Left ventricle myocardium superior (tissue), 1 donor: ENCODE results near the gene RUNDC1. TPM values are rescaled to one million over a fixed set of nuclear protein-coding genes. Genes with fewer than 3 reads are reported as not detected.

ENCODE experiments used
- ATAC-seq: fragments of 200-7000 bp; cut with Tn5 transposase; one replicate; pipeline ENCODE4 v1.9.1; 2020; ENCODE audit warnings: mild to moderate bottlenecking, moderate library complexity
- DNase-seq: peaks from one replicate; pipeline ENCODE4 v3.0.0-alpha.2; 2020
- intact Hi-C: fragments of 100-400 bp; cut with micrococcal nuclease; formaldehyde crosslinking; loops from one replicate; pipeline ENCODE4 v1.11.0; 2022
- total RNA-seq: library from RNA; stranded (reverse); fragmentation: NEBNext Ultra II Directional; extraction: Animal tissue kit (Norgen Biotek cat#: 25700); gene quantifications from one replicate; pipeline ENCODE4 v1.2.1, GENCODE V29; 2021
- donor health status: DM: no; HTN: yes; CAD: no; lungs with severe emphysema.

RUNDC1 gene
- total RNA-seq, 1 donor from 2014 or later = 12.7 TPM

DNA sequence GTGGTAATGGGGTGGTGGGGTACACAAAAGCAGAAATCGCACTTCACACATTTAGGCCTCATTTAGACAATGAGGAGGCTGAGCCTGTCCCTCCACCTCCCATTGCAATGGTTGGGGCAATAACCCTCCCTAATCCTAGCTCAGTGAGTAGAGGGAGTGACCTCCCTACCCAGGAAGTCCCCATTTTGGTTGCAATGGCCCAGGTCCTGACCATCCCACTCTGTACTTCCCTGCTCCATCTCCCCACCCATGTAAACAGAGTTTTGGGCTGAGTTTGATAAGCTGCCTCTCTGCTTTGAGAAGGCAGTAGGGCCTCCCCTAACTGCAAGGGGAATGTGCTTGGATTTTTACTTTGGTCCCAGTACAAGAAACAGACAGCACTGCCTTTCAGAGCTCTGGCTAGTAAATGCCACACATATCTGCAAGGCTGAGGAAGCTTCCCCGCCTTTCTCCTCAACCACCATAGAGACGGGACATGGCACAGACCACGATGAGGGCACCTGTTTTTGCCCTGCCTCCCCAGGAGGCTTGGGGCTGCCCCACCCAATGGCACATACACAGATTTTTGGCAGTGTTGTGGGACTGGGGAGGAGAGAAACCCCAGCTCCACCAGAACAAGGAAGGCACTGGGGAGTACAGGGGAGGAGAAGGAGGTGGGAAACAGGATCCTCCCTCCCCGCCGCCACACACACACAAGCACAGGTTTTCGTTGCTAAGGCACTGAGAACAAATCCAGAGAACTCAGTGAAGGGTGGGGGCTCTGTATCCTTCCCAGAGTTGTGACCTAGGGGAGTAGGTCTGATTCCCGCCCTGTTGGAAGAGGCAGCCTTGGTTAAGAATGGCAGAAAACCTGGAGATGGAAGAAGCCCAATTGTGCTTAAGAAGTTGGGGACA is 34.5 kb downstream of the RUNDC1 start:
- peak; percentile 2 for ATAC-seq
- no peak for DNase-seq
- intact Hi-C loops = no loop called here

- intact Hi-C loops = no loop called here
- peak; percentile 70 for DNase-seq
- peak; percentile 52 for ATAC-seq
These were observed 35.2 kb downstream of the RUNDC1 start for GRCh38 chr17:43015579-43015978.

DNA sequence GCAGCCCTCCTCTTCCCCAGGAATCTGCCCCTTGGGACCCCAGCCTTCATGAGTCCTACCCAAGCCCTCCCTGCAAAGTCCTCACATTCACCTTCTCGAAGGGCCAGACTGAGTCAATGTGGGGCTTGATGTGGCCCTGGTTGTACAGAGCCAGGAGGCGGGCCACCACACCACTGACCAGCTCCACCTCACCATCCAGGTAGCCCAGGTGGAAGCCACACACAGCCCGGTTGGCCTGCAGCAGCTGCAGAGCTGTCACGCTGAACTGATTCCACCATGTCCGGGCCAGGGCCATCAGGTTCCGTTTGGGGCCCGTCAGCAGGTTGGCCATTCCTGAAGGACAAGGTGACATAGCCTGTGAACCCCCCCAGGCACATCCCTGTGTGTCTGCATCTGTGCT is 35.9 kb downstream of the RUNDC1 start:
- ATAC-seq = no peak
- intact Hi-C loops = no loop called here
- no peak for DNase-seq

DNA sequence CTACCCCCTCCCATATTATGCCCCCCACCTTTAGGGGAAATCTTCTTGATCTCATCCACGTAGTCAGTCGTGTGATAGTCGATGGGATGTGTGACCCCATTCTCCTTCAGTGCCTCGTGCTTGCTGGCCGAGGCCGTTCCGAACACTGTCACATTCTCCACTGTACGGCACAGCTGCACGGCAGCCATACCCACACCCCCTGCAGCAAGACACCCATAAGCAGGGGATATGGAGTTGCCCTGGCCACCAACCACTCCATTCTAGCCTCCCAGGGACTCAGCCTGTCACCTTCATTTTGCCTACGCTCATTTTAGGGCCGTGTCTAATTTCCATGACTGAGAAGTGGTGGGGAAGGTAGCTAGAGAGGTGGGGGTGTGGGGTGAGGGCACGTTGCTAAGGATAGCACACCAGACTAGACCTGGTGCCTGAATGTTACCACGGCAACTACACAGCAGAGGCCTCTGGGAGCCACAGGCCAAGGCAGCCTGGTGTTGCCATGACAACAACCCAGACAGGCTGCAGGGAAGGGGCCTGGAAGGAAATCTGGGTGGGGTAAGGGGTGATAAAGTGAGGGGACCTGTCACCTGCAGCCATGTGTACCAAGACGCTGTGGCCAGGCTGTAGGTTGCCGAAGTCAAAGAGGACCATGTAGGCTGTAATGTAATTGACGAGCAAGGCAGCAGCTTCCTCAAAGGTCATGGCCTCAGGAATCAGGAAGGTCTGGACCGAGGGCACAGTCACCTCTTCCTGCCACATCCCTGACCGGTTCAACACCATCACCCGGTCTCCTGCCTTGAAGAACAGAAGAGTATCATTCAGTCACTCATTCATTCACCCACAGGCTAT is 37.9 kb downstream of the RUNDC1 start:
- ATAC-seq = no peak
- intact Hi-C loops = no loop called here
- no peak for DNase-seq

- DNase-seq = no peak
- ATAC-seq = no peak
- intact Hi-C loops = no loop called here
These were observed 38.6 kb downstream of the RUNDC1 start for GRCh38 chr17:43018932-43019331.

DNA sequence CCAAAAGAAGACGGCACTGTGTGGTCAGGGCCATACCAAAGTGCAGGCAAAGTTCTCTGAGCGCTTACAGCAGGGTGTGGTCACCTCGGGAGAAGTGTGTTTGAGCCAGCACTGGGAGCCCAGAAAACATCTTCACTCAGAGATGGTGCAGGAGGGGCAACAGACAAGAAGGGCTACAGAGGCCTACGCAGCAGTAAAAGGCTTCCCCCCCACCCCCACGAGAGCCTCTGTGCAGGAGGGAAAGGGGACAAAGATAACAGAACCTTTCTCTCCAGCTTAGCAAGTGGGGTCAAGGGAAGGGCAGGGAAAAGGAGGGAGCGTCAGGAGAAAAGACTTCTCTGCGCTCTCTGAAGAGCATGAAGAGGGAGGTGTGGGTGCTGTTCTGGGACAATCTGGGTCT is 39.1 kb downstream of the RUNDC1 start:
- no peak for DNase-seq

GRCh38 chr17:43020030-43020621 is 39.8 kb downstream of the RUNDC1 start:
- DNase-seq (no peak), ATAC-seq (no peak)
- intact Hi-C loops = no loop called here

More for the DNA sequence above, 39.1 kb downstream of the RUNDC1 start:
- intact Hi-C loops = no loop called here
- ATAC-seq = no peak

DNA sequence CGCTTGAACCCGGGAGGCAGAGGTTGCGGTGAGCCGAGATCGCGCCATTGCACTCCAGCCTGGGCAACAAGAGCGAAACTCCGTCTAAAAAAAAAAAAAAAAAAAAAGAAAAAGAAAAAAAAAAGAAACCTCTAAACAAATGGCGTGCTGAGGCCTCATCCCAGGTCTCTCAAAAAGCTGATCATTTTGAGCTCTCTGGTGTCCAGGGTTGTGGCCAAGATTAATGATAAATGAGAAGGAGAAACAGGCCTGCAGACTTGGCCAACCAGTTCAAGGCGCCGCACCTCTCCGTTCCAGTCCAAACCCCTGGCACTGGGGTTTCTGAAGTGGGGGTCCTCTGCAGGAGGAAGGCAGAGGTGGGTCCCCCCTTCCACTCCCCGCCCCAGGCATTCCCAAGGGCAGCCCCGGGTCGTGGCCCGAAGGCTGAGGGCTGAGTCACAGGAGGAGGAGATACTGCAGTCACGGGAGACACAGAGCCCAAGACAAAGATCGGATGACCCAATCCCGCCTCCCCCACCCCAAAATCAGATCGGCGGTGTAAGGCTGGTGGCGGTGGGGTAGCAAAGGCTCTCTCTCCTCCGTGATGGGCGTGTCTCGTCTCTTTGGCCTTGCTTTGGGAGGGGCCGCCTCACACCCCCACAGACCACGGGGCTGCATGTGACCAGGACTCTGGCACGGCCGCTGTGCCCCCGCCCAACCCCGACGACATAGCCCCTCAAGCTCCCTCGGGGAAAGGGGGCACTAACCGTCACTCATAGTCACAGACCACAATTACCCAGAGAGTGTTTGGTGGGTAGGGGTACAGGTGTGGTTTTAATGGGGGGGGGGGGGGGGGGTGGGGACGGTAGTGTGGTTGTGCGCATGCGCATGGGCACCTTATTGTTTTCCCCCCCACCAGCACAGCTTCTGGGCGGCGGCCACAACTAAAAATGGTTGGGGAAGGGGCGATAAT is 40.7 kb downstream of the RUNDC1 start:
- intact Hi-C loops = no loop called here
- peak; percentile 77 for DNase-seq
- peak; percentile 41 for ATAC-seq

DNA sequence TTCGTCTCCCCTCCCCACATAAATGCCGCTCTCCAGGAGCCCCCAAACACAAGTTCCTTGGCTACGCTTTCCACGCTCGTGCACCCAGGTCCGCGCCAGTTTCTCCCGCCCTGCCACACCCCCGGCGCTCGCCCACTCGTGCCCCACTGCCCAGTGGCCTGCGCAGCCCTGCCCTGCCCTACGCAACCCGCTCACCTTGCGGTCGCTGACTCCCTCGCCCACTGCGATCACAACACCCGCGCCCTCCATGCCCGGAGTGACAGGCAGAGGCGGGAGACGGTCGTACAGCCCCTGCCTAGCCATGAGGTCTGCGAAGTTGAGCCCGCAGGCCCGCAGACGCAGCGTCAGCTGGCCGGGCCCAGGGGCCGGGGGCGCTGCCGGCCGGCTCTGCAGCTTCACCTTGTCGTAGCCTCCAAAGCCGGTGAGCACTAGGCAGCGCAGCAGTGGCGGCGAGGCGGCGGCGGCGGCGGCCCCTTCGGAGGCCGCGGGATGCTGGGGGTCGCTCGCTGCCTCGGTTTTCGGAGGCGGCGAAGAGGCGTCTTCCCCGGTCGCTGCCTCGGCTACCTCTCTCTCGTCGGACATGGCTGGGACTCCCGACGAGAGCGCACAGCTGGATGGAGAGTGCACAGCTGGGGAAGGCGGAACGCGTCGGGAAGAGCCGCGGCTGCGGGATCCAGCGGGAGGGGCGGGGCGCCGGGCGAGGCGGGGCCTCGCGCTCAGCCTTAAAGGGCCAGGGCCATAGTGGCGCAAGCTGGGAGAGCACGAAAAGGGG is 41.6 kb downstream of the RUNDC1 start, which contains the start of gene VAT1:
VAT1 (minus strand) TSS at position 645 of the 772 bp plus-strand sequence; CDS start at position 582, 63 bp downstream.
- ATAC-seq (peak; percentile 83), DNase-seq (peak; percentile 92)
- intact Hi-C loops = no loop called here

DNA sequence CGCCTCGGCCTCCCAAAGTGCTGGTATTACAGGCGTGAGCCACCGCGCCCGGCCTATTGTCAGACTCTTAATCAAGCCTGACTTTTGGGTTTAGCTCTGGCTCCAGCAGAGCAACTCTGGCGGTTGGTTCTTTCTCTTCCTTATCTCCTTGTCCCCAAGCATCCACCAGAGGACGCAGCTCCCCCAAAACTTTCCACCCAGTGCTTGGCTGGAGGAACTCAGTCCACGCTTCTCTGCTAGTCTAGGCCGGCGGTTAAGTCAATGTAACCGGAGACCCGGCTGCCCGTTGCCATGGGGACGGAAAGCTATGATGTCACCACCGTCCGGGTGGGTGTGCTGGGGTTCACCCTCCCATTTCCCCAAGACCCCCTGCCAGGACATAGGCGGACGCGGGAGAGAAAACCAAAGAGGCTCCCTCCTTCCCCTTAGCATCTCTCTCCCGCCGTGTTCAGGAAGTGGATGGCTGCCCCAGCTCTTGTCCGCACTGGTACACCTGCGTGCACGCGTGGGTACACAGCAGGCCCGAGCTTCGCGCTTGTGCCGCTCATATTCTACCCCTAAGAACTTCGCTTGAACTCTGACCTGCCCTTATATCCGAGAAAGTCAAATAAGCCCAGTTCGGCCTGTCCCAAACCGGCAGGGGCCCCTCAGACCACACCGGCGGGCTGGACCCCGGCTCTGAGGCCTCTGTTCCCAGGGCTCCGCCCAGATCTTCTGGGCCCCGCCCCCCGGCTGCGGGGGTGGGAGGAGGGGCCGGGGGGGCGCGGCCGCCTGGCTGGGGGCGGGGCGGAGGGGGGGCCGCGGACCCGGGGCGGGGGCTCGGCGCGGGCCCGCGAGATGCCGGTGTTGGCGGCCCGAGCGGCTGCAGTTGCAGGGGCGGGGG is 44.3 kb downstream of the RUNDC1 start, which contains the start of gene RND2:
RND2 (plus strand) TSS at position 825 of the 883 bp plus-strand sequence. CDS start 117 bp downstream, outside the sequence.
- ATAC-seq = peak; percentile 70
- intact Hi-C loops = no loop called here
- peak; percentile 86 for DNase-seq

GRCh38 chr17:43025290-43025657 is 44.9 kb downstream of the RUNDC1 start:
- DNase-seq (no peak), ATAC-seq (no peak)
- intact Hi-C loops = no loop called here

DNA sequence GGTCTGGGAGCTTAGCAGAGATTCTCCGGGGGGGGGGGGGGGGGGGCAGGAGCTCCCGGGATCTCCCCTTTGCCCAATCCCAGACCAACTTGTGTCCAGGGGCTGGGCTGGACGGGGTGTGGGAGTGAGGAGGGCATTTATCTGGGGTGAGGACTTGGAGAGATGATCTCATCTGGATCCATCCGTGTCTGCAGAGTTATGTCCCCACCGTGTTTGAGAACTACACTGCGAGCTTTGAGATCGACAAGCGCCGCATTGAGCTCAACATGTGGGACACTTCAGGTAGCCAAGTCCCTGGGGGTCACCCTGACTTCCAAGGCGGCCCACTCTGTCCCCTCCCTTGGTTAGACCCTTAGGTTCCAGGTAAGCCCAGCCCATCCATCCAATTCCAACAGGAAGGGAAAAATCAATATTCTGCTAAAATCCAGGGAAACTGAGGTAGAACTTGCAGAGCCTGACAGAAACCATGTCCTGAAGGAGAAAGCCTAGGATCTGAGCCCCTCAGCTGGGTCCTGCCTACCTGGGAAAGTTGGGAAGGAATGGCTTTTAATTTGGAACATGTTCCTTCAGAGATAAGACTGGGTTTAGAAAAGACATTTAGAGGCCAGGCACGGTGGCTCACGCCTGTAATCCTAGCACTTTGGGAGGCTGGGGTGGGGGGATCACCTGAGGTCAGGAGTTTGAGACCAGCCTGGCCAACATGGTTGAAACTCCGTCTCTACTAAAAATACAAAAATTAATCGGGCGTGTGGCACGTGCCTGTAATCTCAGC is 45.6 kb downstream of the RUNDC1 start:
- intact Hi-C loops = no loop called here
- DNase-seq = no peak
- ATAC-seq = no peak

- ATAC-seq (no peak), DNase-seq (no peak)
- intact Hi-C loops = no loop called here
These were observed 46.2 kb downstream of the RUNDC1 start for GRCh38 chr17:43026595-43026994.

DNA sequence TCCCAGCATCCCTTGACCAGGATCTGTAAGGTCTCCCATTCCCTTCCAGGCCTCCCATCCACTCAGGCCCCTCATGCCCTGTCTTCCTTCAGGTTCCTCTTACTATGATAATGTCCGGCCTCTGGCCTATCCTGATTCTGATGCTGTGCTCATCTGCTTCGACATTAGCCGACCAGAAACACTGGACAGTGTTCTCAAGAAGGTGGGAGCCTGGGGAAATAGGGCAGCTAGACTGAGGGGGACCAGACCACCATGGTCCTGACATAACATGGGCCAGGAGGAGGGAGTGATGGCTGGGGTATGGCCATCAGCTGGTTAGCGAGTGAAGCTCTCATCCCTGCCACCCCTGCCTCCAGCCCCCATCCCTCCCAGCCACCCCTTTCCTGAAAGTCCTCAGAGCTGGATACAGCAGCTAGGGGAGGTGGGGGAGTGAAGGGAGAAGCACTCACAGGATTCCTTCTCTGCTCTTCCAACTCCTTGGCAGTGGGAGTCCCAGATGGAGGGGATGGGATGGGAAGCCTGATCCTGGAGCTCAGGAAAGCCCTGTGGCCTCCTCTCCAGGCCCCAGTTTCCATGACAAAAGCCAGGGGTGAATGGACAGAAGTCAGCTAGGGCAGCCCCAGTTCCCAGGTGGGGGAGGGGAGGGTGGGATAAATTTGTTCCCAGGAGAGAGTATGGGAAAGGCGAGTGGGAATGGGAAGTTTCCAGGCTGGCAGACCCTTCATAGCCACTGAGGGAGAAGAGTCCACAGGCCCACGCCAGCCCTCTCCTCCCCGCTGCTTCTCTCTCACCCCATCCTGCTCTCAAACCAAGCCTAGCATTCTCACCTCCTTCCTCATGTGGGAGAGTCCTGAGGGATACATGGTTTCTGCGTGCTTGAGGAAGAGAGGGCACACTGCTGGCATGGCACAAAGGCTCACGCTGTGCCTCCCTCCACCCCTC is 47.0 kb downstream of the RUNDC1 start:
- ATAC-seq = no peak
- intact Hi-C loops = no loop called here
- no peak for DNase-seq

GRCh38 chr17:43028221-43028861 is 48.0 kb downstream of the RUNDC1 start:
- ATAC-seq (no peak), DNase-seq (no peak)
- intact Hi-C loops = no loop called here
